ENCODE measurements around the gene MCCC2. TPM values are rescaled to one million over a fixed set of nuclear protein-coding genes. Genes with fewer than 3 reads are reported as not detected.

The MCCC2 gene
- total RNA-seq, 1 donor from 2014 or later: 20.3 TPM

Other genes with a start within 250 kb of the MCCC2 start
- 16.0 and 17.8 TPM in 2 replicates for gene BDP1, start 131.7 kb upstream of the MCCC2 start, total RNA-seq
- not detected in 2 replicates for gene CARTPT, start 131.9 kb downstream of the MCCC2 start, total RNA-seq

Measured in dermis microvascular lymphatic vessel endothelial cell (primary cell).